GM12878 (cell line): ENCODE results near the gene KRTAP5-3. TPM values are rescaled to one million over a fixed set of nuclear protein-coding genes. Genes with fewer than 3 reads are reported as not detected.

Experiments used
- ATAC-seq: fragments of 200-7000 bp; cut with Tn5 transposase; 3 replicates; pipeline ENCODE4 v1.9.1; 2020; ENCODE audit warnings: mild to moderate bottlenecking, moderate library complexity
- BruUV-seq: library from RNA; stranded (reverse); fragments of 400-500 nt; replicated peaks from 2 replicates; lab custom pipeline; 2021; lab: Mats Ljungman, UMichigan
- CTCF ChIA-PET: fragments of 300-600 bp; sonication (Branson Sonifier 250); formaldehyde crosslinking; extraction: SDS; loops from one replicate; lab custom pipeline; 2021; ENCODE audit warnings: inconsistent platforms; lab: Yijun Ruan, JAX
- POLR2A ChIA-PET: fragments of 350-600 bp; formaldehyde crosslinking; extraction: SDS; loops from one replicate; lab custom pipeline; 2021; ENCODE audit warnings: inconsistent platforms; lab: Charles Lee
- RAD21 ChIA-PET: fragments of 300-600 bp; sonication (Branson Sonifier 250); formaldehyde crosslinking; loops from one replicate; lab custom pipeline; 2023; ENCODE audit warnings: antibody characterized with exemption; ENCODE audit not compliant: unreplicated experiment; lab: Charles Lee
- SMC1A ChIA-PET: fragments of 300-600 bp; sonication (Branson Sonifier 250); formaldehyde crosslinking; loops from one replicate; lab custom pipeline; 2023; ENCODE audit not compliant: unreplicated experiment, uncharacterized antibody; lab: Charles Lee
- DNase-seq: peaks from one replicate; pipeline ENCODE4 v3.0.0-alpha.2; 2011; ENCODE audit warnings: low read depth, low spot score
- FAIRE-seq: peaks from 3 replicates; lab custom pipeline; 2011; peaks lifted over from hg19 to GRCh38; lab: Jason Lieb, UNC
- H2AFZ ChIP-seq: 2 replicates; pipeline ENCODE4 v1.6.0; 2011; ENCODE audit warnings: low read depth, low read length, control low read depth; ENCODE audit not compliant: control insufficient read depth
- H3K27ac ChIP-seq: 2 replicates; pipeline ENCODE4 v1.5.1; 2011; ENCODE audit warnings: control low read depth; ENCODE audit not compliant: control insufficient read depth, insufficient read depth
- H3K27me3 ChIP-seq, 2 experiments: replicated peaks in 1 of 2; 2 replicates each; pipeline versions ENCODE4 v1.6.0 to v1.6.1; 2011; ENCODE audit warnings: low read length in 1 of 2; ENCODE audit not compliant: control insufficient read depth in 2 of 2, insufficient read depth in 2 of 2
- H3K36me3 ChIP-seq, 2 experiments: 2 replicates each; pipeline ENCODE4 v1.5.1; 2011; ENCODE audit warnings: low read length in 1 of 2; ENCODE audit not compliant: control insufficient read depth in 2 of 2, insufficient read depth in 2 of 2
- H3K4me1 ChIP-seq: 2 replicates; pipeline ENCODE4 v1.6.1; 2011; ENCODE audit warnings: mild to moderate bottlenecking, low read length, moderate library complexity, mixed read lengths; ENCODE audit not compliant: control insufficient read depth, insufficient read depth
- H3K4me2 ChIP-seq: 2 replicates; pipeline ENCODE4 v1.6.0; 2011; ENCODE audit warnings: control low read depth; ENCODE audit not compliant: control insufficient read depth, insufficient read depth
- H3K4me3 ChIP-seq: fragments of 200-600 bp; sonication (generic); 2 replicates; pipeline ENCODE4 v1.5.1; 2016
- H3K79me2 ChIP-seq: 2 replicates; pipeline ENCODE4 v1.6.0; 2011; ENCODE audit warnings: low read length; ENCODE audit not compliant: control insufficient read depth, insufficient read depth
- H3K9ac ChIP-seq: 2 replicates; pipeline ENCODE4 v1.8.0; 2011; ENCODE audit warnings: low read length, control low read depth, mixed read lengths; ENCODE audit not compliant: control insufficient read depth, insufficient read depth
- H3K9me3 ChIP-seq: replicated peaks from 3 replicates; pipeline ENCODE4 v1.5.1; 2011; ENCODE audit warnings: mild to moderate bottlenecking, low read length; ENCODE audit not compliant: control insufficient read depth, insufficient read depth
- H4K20me1 ChIP-seq: 2 replicates; pipeline ENCODE4 v1.6.0; 2011; ENCODE audit not compliant: control insufficient read depth, insufficient read depth
- CEBPB ChIP-seq, 2 experiments: fragments of 150-350 bp in 1 of 2; IDR thresholded peaks; 2 replicates each; pipeline ENCODE4 v1.6.1; 2012 to 2014; ENCODE audit warnings: low read depth in 2 of 2, low read length in 2 of 2, borderline replicate concordance in 1 of 2, inconsistent platforms in 1 of 2
- DPF2 ChIP-seq: fragments of 450-650 bp; IDR thresholded peaks from 2 replicates; pipeline ENCODE4 v1.6.1; 2017; ENCODE audit warnings: mild to moderate bottlenecking
- MEF2B ChIP-seq: fragments of 450-650 bp; IDR thresholded peaks from 2 replicates; pipeline ENCODE4 v1.6.1; 2018; ENCODE audit warnings: mild to moderate bottlenecking, moderate library complexity; ENCODE audit not compliant: partially characterized antibody, poor library complexity, severe bottlenecking
- NFXL1 ChIP-seq: fragments of 450-650 bp; IDR thresholded peaks from 2 replicates; pipeline ENCODE4 v1.6.1; 2017; ENCODE audit warnings: antibody characterized with exemption, mild to moderate bottlenecking, borderline replicate concordance
- RAD51 ChIP-seq: fragments of 450-650 bp; IDR thresholded peaks from 2 replicates; pipeline ENCODE4 v1.6.1; 2016; ENCODE audit warnings: moderate library complexity, mild to moderate bottlenecking, inconsistent platforms
- TAF1 ChIP-seq: IDR thresholded peaks from 2 replicates; pipeline ENCODE4 v1.6.1; 2011; ENCODE audit warnings: mild to moderate bottlenecking, low read depth, low read length, borderline replicate concordance
- WGBS: methylation state at CpG from one replicate; pipeline ENCODE4 v1.1.6; 2016; ENCODE audit warnings: low lambda C conversion rate; ENCODE audit not compliant: insufficient replicate concordance, insufficient coverage; ENCODE audit errors: missing lambda C conversion rate; 5-methylcytosine and 5-hydroxymethylcytosine counted together
- in situ Hi-C: fragments of 300-500 bp; cut with MboI; formaldehyde crosslinking; loops from 9 replicates; pipeline ENCODE4 v1.14.3; 2018; ENCODE audit warnings: mixed read lengths
- intact Hi-C: fragments of 100-400 bp; cut with micrococcal nuclease; formaldehyde crosslinking; loops from one replicate; pipeline ENCODE4 v1.14.2; 2022; ENCODE audit not compliant: unreplicated experiment
- polyA plus RNA-seq, 11 experiments: library from polyadenylated mRNA; depleted of rRNA in 4 of 11; unstranded in 6 of 11; stranded (reverse) in 5 of 11; fragments of >200 nt; fragmentation: Nextera tagmentation in 4 of 11; fragmentation: Illumina TruSeq in 1 of 11; extraction: Ambion mirVana in 4 of 11; extraction: Trizol in 1 of 11; gene quantifications; 1 replicate in 1 of 11; 2 replicates in 10 of 11; pipeline versions ENCODE4 v1.2.1 to v1.2.3, GENCODE V29; 2011 to 2016; ENCODE audit warnings: inconsistent platforms in 2 of 11, missing spikeins in 2 of 11, low read depth in 1 of 11
- total RNA-seq, 4 experiments: library from RNA; depleted of rRNA in 3 of 4; stranded (reverse); fragments of >200 nt in 3 of 4; fragmentation: Illumina TruSeq in 1 of 4; extraction: Trizol in 1 of 4; gene quantifications; 2 replicates each; pipeline versions ENCODE4 v1.2.1 to v1.2.3, GENCODE V29; 2013 to 2021
- TF ChIP-seq, protein P1 (sequence below): IDR thresholded peaks from 2 replicates; pipeline ENCODE4 v1.6.1; 2011; ENCODE audit warnings: low read depth, mild to moderate bottlenecking, low read length, moderate library complexity, borderline replicate concordance; ENCODE audit errors: extremely low read depth
- TF ChIP-seq, protein P2 (sequence below): fragments of 450-650 bp; formaldehyde crosslinking; IDR thresholded peaks from 2 replicates; pipeline ENCODE4 v1.4.0; 2022; ENCODE audit warnings: mild to moderate bottlenecking, moderate library complexity

The KRTAP5-3 gene
- total and polyA plus RNA-seq, 10 of the 15 experiments (the other 5 are each of a cell fraction or from before 2014, with no cell fraction given): not detected

DNA sequence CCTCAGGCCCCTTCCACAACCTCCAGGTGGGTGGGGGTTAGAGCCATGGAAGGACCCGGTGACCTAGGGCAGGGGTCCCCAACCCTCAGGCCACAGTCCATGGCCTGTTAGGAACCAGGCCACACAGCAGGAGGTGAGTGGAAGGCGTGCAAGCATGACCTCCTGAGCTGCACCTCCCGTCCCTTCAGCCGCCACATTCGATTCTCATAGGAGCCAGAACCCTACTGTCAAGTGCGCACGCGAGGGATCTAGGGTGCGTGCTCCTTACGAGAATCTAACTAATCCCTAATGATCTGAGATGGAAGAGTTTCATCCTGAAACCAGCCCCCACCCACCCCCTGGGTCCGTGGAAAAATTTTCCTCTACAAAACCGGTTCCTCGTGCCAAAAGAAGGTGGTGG is 17.3 kb upstream of the KRTAP5-3 start:
- no TSS peak for BruUV-seq
- RAD21 ChIA-PET: no interaction called here
- CTCF ChIA-PET: interaction anchor here (0.9 kb wide), 1 partner anchor 30 kb away, joined by 3 read pairs; no protein-coding TSS in a partner anchor
- Histone ChIP-seq H3K4me3 (no peak overlapping the region), H3K4me2 (no peak overlapping the region), H3K9me3 (no peaks in the 10 kb centered on the region), H3K36me3 (no peaks in the 10 kb centered on the region), H3K9ac (no peak overlapping the region), H3K79me2 (no peaks in the 10 kb centered on the region), H3K4me1 (no peaks in the 10 kb centered on the region), H3K27me3 (peaks cover 0 to 5% of the 10 kb centered on the region in 2 experiments; a peak in 3 of 4 replicates), H4K20me1 (no peaks in the 10 kb centered on the region), H3K27ac (no peak overlapping the region), H2AFZ (no peak overlapping the region)
- POLR2A ChIA-PET: no interaction called here
- TF ChIP-seq RAD51: no peak
- TF ChIP-seq, protein P1, sequence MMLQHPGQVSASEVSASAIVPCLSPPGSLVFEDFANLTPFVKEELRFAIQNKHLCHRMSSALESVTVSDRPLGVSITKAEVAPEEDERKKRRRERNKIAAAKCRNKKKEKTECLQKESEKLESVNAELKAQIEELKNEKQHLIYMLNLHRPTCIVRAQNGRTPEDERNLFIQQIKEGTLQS: no peak
- SMC1A ChIA-PET: no interaction called here
- ATAC-seq (no peak), DNase-seq (no peak), FAIRE-seq (no peak)
- intact Hi-C loops (no loop called here), in situ Hi-C loops (no loop called here)
- 46% methylated on average over 12 of the region's 13 CpGs for WGBS

DNA sequence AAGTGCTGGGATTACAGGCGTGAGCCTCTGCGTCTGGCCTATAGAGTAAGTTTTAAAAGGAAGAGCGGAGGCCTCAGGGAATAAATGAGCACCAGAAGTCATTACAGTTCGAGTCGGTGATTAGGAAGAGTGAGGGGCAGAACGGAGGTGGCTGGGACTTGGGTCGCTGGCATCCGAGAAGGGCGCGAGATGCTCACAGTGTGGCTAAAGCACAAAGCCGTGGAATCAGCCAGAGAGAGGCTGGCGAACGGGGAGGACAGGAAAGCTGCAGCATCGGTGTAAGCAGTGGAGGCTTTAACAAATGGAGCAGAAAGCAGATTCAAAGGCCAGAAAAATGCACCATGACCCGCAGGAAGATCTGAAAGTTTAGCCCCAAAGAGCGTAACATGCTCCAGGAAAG is 16.4 kb upstream of the KRTAP5-3 start:
- ATAC-seq (no peak), FAIRE-seq (no peak), DNase-seq (no peak)
- no peaks in the 10 kb centered on the region for H3K4me1 ChIP-seq
- ChIA-PET POLR2A (no interaction called here), RAD21 (no interaction called here), CTCF (no interaction called here), SMC1A (no interaction called here)
- H3K4me2 ChIP-seq: no peak overlapping the region
- in situ Hi-C loops (no loop called here), intact Hi-C loops (no loop called here)
- peaks cover 0 to 5% of the 10 kb centered on the region in 2 experiments; a peak in 2 of 4 replicates for H3K27me3 ChIP-seq
- WGBS: 53% methylated on average over 16 of the region's 16 CpGs
- H3K36me3 ChIP-seq: no peaks in the 10 kb centered on the region
- H3K27ac ChIP-seq: no peak overlapping the region
- no peaks in the 10 kb centered on the region for H3K79me2 ChIP-seq
- no peak overlapping the region for H3K4me3 ChIP-seq
- H3K9me3 ChIP-seq: no peaks in the 10 kb centered on the region
- no peak overlapping the region for H3K9ac ChIP-seq
- TF ChIP-seq TAF1 (no peak), DPF2 (no peak), MEF2B (no peak), NFXL1 (no peak), CEBPB (IDR thresholded peaks at IDR 0.05; ENCODE audit: borderline replicate concordance in 1 of 2, low read depth in 2 of 2, low read length in 2 of 2) (no peak)
- TF ChIP-seq, protein P2, sequence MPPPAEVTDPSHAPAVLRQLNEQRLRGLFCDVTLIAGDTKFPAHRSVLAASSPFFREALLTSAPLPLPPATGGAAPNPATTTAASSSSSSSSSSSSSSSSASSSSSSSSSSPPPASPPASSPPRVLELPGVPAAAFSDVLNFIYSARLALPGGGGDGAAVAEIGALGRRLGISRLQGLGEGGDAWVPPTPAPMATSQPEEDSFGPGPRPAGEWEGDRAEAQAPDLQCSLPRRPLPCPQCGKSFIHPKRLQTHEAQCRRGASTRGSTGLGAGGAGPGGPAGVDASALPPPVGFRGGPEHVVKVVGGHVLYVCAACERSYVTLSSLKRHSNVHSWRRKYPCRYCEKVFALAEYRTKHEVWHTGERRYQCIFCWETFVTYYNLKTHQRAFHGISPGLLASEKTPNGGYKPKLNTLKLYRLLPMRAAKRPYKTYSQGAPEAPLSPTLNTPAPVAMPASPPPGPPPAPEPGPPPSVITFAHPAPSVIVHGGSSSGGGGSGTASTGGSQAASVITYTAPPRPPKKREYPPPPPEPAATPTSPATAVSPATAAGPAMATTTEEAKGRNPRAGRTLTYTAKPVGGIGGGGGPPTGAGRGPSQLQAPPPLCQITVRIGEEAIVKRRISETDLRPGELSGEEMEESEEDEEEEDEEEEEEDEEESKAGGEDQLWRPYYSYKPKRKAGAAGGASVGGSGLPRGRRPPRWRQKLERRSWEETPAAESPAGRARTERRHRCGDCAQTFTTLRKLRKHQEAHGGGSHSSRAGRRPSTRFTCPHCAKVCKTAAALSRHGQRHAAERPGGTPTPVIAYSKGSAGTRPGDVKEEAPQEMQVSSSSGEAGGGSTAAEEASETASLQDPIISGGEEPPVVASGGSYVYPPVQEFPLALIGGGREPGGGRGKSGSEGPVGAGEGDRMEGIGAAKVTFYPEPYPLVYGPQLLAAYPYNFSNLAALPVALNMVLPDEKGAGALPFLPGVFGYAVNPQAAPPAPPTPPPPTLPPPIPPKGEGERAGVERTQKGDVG (CRISPR knock-in tag): no peak
- H2AFZ ChIP-seq: no peak overlapping the region
- no peaks in the 10 kb centered on the region for H4K20me1 ChIP-seq
- no TSS peak for BruUV-seq
